IPS-15b (cell line): ENCODE data around the gene S100A8.
"Not testable (repeated sequence)": the region's sequence is repeated elsewhere in the genome, so short reads cannot be mapped to it uniquely, and the experiment has no call there.

ENCODE experiments used
- H3K27me3 ChIP-seq: one replicate; pipeline ENCODE4 v1.6.1; 2013; ENCODE audit warnings: low read length; ENCODE audit not compliant: control insufficient read depth, insufficient read depth
- H3K36me3 ChIP-seq: one replicate; pipeline ENCODE4 v1.6.1; 2013; ENCODE audit warnings: low read length; ENCODE audit not compliant: control insufficient read depth, insufficient read depth
- H3K4me1 ChIP-seq: one replicate; pipeline ENCODE4 v1.6.1; 2013; ENCODE audit warnings: mild to moderate bottlenecking, low read length; ENCODE audit not compliant: control insufficient read depth, insufficient read depth
- H3K4me3 ChIP-seq: one replicate; pipeline ENCODE4 v1.5.1; 2013; ENCODE audit warnings: low read depth, low read length
- H3K9ac ChIP-seq: one replicate; pipeline ENCODE4 v1.6.1; 2013; ENCODE audit warnings: low read depth, mild to moderate bottlenecking, low read length
- H3K9me3 ChIP-seq: one replicate; pipeline ENCODE4 v1.6.1; 2013; ENCODE audit warnings: mild to moderate bottlenecking, low read length; ENCODE audit not compliant: control insufficient read depth, insufficient read depth

Gene S100A8

GRCh38 chr1:153429266-153430165 lies 38.6 kb upstream of the S100A8 start:
- H3K4me1 ChIP-seq, result no peaks in the 10 kb centered on the region
- no peaks in the 10 kb centered on the region for H3K9me3 ChIP-seq
- H3K4me3 ChIP-seq, result no peak overlapping the region
- no peaks in the 10 kb centered on the region for H3K27me3 ChIP-seq
- no peaks in the 10 kb centered on the region for H3K36me3 ChIP-seq
- H3K9ac ChIP-seq, result no peak overlapping the region

GRCh38 chr1:153428791-153429190 lies 37.9 kb upstream of the S100A8 start:
- Histone ChIP-seq H3K9ac (no peak overlapping the region), H3K27me3 (no peaks in the 10 kb centered on the region), H3K4me3 (no peak overlapping the region), H3K36me3 (no peaks in the 10 kb centered on the region), H3K9me3 (no peaks in the 10 kb centered on the region), H3K4me1 (no peaks in the 10 kb centered on the region)

- Histone ChIP-seq H3K36me3 (no peaks in the 10 kb centered on the region), H3K9me3 (no peaks in the 10 kb centered on the region), H3K27me3 (no peaks in the 10 kb centered on the region), H3K4me3 (no peak overlapping the region), H3K9ac (no peak overlapping the region), H3K4me1 (no peaks in the 10 kb centered on the region)
Measured at GRCh38 chr1:153428073-153428638, 37.3 kb upstream of the S100A8 start.

- H3K36me3 ChIP-seq, result no peaks in the 10 kb centered on the region
- no peak overlapping the region for H3K9ac ChIP-seq
- no peaks in the 10 kb centered on the region for H3K4me1 ChIP-seq
- H3K27me3 ChIP-seq, result no peaks in the 10 kb centered on the region
- no peaks in the 10 kb centered on the region for H3K9me3 ChIP-seq
- H3K4me3 ChIP-seq, result no peak overlapping the region
Measured at GRCh38 chr1:153426809-153427208, 35.9 kb upstream of the S100A8 start.

GRCh38 chr1:153422450-153423068 lies 31.7 kb upstream of the S100A8 start:
- Histone ChIP-seq H3K4me3 (no peak overlapping the region), H3K9ac (no peak overlapping the region), H3K27me3 (no peaks in the 10 kb centered on the region), H3K36me3 (no peaks in the 10 kb centered on the region), H3K4me1 (no peaks in the 10 kb centered on the region), H3K9me3 (no peaks in the 10 kb centered on the region)

GRCh38 chr1:153420306-153420705 lies 29.4 kb upstream of the S100A8 start:
- no peak overlapping the region for H3K4me3 ChIP-seq
- no peaks in the 10 kb centered on the region for H3K27me3 ChIP-seq
- H3K9me3 ChIP-seq, result no peaks in the 10 kb centered on the region
- H3K36me3 ChIP-seq, result no peaks in the 10 kb centered on the region
- H3K4me1 ChIP-seq, result no peaks in the 10 kb centered on the region
- H3K9ac ChIP-seq, result no peak overlapping the region

GRCh38 chr1:153419436-153419793 lies 28.5 kb upstream of the S100A8 start:
- H3K9ac ChIP-seq, H3K4me1 ChIP-seq, H3K4me3 ChIP-seq, H3K27me3 ChIP-seq, H3K9me3 ChIP-seq, H3K36me3 ChIP-seq: not testable (repeated sequence)

- H3K9ac ChIP-seq, H3K4me3 ChIP-seq, H3K9me3 ChIP-seq, H3K36me3 ChIP-seq, H3K4me1 ChIP-seq, H3K27me3 ChIP-seq: not testable (repeated sequence)
Measured at GRCh38 chr1:153418758-153419435, 28.0 kb upstream of the S100A8 start.

GRCh38 chr1:153417136-153417888 lies 26.4 kb upstream of the S100A8 start:
- no peak overlapping the region for H3K9ac ChIP-seq
- H3K27me3 ChIP-seq, result no peaks in the 10 kb centered on the region
- no peaks in the 10 kb centered on the region for H3K9me3 ChIP-seq
- no peak overlapping the region for H3K4me3 ChIP-seq
- no peaks in the 10 kb centered on the region for H3K36me3 ChIP-seq
- no peaks in the 10 kb centered on the region for H3K4me1 ChIP-seq

- Histone ChIP-seq H3K27me3 (no peaks in the 10 kb centered on the region), H3K9me3 (no peaks in the 10 kb centered on the region), H3K36me3 (no peaks in the 10 kb centered on the region), H3K9ac (no peak within 1 kb of the TSS), H3K4me3 (no peak within 1 kb of the TSS), H3K4me1 (no peaks in the 10 kb centered on the region)
Measured at GRCh38 chr1:153415850-153416570, 25.1 kb upstream of the S100A8 start, which contains the start of gene S100A7A. Gene S100A7A (plus strand): TSS chr1:153416520. CDS start chr1:153418083, 1,563 bp downstream.

GRCh38 chr1:153413961-153414360 lies 23.1 kb upstream of the S100A8 start:
- H3K9ac ChIP-seq, H3K36me3 ChIP-seq, H3K4me3 ChIP-seq, H3K9me3 ChIP-seq, H3K27me3 ChIP-seq, H3K4me1 ChIP-seq: not testable (repeated sequence)
